ENCODE data around the gene KIF5B.

DNA sequence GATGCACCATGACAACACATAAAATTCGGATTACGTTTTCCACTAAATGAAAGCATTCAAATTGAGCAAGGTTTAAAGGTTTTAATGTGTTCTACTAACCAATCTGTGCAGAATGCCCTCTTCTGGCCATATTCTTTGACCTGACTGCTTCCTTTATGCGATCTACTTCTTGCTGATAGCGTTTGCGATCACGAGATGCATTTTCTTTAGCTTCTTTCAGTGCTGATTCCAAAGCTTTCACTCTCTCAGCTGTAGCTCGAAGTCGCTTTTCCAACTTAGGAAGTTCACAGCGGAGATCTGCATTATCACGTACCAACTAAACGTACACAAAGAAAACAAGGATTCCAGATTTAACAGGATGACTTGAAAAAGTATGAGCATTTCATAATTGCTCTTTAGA, 39.2 kb downstream of the KIF5B start:
- TF ChIP-seq, protein P1, sequence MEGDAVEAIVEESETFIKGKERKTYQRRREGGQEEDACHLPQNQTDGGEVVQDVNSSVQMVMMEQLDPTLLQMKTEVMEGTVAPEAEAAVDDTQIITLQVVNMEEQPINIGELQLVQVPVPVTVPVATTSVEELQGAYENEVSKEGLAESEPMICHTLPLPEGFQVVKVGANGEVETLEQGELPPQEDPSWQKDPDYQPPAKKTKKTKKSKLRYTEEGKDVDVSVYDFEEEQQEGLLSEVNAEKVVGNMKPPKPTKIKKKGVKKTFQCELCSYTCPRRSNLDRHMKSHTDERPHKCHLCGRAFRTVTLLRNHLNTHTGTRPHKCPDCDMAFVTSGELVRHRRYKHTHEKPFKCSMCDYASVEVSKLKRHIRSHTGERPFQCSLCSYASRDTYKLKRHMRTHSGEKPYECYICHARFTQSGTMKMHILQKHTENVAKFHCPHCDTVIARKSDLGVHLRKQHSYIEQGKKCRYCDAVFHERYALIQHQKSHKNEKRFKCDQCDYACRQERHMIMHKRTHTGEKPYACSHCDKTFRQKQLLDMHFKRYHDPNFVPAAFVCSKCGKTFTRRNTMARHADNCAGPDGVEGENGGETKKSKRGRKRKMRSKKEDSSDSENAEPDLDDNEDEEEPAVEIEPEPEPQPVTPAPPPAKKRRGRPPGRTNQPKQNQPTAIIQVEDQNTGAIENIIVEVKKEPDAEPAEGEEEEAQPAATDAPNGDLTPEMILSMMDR (IDR thresholded peaks at IDR 0.05; ENCODE audit: low read depth, low read length) = no peak
- TF ChIP-seq POLR2A (IDR thresholded peaks at IDR 0.05; ENCODE audit: extremely low read depth, insufficient read length) = no peak
- TF ChIP-seq, protein P2, sequence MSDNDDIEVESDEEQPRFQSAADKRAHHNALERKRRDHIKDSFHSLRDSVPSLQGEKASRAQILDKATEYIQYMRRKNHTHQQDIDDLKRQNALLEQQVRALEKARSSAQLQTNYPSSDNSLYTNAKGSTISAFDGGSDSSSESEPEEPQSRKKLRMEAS (IDR thresholded peaks at IDR 0.05; ENCODE audit: low read depth, low read length) = no peak
- TF ChIP-seq MYC (IDR thresholded peaks at IDR 0.05; ENCODE audit: low read depth, low read length) = no peak
